HG02885 (cell line): ENCODE data around the gene PAAF1.

Source experiments
- ATAC-seq: cut with Tn5 transposase; IDR thresholded peaks from one replicate; pipeline ENCODE4 v1.9.1; 2021; ENCODE audit warnings: mild to moderate bottlenecking; ENCODE audit not compliant: unreplicated experiment, poor library complexity

Gene PAAF1, protein sequence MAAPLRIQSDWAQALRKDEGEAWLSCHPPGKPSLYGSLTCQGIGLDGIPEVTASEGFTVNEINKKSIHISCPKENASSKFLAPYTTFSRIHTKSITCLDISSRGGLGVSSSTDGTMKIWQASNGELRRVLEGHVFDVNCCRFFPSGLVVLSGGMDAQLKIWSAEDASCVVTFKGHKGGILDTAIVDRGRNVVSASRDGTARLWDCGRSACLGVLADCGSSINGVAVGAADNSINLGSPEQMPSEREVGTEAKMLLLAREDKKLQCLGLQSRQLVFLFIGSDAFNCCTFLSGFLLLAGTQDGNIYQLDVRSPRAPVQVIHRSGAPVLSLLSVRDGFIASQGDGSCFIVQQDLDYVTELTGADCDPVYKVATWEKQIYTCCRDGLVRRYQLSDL

DNA sequence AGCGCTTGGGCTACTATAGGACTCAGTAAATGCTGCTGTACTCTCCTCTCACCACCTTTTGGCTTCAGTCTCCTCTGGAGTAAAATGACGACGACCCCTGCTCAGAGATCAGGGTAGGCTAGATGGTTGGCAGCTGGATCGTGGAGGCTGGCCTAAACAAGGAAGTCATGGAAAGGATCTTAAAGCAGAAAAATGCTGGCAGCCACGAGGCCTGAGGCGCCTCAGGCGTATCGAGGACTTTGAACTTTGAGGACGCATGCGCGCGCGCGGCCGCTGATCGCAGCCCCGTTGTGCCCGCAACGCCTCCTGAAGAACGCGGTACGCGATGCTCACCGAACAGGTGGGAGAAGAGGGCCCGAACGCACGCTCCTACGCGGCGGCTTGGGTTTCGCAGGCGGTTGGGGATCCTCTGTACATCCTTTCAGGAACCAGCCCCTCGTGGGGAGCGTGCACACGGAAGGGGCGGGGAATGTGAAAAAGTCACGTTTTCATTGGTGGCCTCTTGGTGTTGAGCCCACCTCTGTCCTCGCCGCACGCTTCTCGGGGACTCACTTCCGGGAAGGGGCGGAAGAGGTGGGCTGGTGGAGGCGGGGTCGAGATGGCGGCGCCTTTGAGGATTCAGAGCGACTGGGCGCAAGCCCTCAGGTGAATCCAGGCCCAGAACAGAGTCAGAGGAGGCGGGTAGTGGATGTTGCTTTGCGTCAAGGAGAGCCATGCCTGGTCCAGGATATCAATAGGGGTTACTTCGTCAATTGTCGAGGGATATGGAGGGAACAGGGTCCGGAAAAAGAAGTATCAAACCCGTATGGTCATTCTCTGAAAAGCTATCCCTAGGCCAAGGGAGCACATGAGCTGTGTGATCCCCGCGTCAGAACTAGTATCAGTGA is at the start of gene PAAF1, which contains the start of gene COA4:
PAAF1 (plus strand) TSS at position 576 of the 887 bp plus-strand sequence; CDS start at position 599, 23 bp downstream.
COA4 (minus strand) TSS at position 423 of the 887 bp plus-strand sequence. CDS start 3,468 bp downstream, outside the sequence.
- peak; percentile 98 for ATAC-seq

DNA sequence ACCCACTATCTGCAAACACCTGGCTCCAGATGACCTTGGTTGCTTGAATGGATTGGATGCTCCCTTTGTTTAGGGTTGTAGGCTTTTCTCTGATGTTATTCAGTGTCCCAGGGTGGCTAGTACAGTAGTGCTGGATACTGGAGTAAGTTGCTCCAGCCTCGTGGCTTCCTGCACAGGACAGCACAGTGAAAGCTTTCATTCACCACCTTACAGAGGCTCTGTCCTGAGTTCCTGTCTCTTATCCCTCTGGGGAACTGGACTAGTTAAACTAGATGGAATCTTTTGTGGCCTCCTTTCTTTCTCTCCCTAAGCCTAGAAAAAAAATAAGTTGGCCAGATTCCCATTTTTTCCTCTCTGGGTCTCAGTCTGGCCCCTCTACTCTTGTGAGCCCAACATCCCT is 46.5 kb upstream of the PAAF1 start:
- ATAC-seq = no peak

DNA sequence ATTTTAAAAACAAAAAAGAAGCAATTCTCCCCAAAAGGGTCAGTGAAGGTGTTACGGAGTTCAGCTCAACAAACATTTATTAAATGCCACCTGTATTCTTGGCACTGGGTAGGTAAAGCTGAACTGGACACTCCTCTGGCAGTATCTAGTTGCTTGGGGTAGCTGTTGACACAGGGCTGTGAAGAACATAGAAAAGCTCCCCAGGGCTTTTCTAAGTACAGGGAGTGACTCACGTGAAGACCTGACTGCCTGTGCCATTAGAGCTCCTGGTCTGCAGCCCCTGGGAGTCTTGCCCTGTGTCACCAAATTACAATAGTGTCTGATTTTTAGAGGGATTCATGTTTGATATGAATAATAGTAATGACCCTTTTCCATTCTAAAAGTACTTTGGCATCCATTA is 43.7 kb upstream of the PAAF1 start:
- no peak for ATAC-seq

DNA sequence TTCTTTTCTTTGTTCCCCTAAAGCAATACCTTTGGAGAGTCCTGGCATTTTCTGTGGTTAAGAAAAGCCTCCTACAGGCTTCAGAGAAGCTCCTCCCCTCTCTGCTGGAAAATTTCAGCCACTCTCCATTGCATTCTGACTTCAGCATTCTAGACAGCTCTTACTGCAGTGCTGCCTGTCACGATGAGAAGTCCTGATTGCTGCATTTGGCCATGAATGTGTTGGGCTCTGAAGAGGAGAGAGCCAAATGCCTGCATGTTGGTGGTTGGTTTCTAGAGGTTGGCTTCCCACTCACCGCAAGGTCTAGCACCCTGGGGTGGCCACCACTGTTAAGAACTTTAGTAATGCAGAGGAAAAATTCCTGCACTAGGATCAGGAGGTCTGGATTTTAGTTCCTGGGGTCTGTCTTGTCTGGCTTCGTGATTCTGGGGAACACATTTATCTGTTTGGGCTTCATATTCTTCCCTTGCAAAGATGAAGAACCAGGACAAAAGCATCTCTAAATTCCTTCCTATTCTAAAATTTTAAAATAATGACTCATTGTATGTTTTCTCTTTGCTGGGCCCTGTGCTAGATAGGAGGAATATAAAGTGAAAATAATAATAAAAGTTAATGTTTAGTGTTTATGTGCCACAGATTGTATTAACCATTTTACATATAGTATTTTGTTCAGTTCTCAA is 38.2 kb upstream of the PAAF1 start:
- no peak for ATAC-seq

DNA sequence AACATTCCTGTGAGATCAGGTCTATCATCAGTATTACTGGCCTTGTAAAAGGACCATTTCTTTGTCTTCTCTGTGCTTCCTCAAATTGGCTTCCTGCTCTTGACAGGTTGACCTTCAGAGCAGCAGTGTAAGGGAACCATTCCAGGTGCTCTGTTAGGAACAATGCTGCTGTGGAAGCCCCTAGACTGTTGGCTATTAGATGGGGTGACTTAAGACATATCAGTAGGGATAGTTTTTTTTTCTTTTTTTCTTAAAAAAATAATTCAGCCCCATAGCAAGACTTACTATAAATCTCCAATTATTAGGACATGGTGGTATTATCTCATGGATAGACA is 37.7 kb upstream of the PAAF1 start:
- ATAC-seq = no peak

DNA sequence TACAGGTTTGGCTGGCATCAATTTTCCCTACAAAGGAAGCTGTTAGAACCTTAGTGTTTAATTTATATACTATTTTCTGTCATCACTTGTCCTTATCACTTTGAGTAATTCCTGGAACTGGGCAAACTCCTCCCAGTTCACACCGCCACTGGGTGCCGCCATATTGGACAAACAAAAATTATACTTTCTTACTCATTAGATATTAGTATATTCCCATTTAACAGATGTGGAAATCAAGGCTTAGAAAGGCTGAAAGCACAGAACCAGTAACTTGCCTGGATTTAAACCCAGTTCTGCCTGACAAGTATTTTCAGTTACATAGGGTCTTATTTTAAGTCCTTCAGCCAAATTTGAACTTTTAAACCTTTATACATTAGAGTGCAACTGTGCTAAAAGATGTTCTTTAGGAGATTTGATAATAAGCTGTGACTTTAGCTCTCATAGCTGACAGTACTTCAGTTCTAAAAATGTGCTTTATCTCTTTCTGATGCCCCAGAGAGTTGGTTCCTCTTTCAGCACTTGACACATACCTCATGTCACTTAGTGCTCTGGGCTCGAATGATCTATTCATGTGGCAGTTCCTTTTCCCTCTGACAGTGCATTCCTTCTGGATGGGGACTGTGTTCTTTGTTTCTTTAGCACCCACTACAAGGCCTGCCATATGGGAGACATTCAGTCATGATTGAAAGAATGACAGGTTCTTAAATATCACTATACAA is 25.6 kb upstream of the PAAF1 start:
- ATAC-seq = no peak

DNA sequence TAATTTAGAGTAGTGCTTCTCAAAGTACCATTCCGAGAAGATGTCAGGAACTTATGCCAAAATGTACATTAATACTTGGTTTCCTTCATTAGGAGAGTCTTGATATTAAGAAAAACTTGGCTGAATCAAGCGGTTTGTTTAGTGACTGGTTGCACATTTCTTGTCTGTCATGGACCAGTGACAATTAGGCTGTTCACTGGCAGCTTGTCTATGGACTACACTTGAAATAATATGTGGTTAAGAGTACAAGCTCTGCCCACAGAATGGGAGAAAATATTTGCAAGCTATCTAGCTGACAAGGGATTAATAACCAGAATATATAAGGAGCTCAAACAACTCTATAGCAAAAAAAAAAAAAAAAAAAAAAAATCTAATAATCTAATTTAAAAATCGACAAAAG is 24.8 kb upstream of the PAAF1 start:
- no peak for ATAC-seq

DNA sequence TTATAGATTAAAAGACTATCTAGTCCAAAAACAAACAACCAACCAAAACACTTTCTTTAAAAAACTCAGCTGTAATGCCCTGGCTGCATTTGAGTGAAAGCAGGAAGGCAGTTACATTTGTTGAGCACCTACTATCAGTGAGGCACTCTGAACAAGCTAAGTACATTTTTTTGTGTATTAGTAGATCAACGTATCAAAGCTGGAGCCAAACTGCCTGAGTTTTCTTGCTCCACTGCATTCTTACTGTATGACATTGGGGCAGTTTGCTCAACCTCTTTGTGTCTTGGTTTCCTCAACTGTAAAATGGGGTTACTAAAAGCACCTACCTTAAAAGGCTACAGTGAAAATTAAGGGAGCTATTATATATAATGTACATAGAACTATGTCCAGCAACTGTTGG is 22.1 kb upstream of the PAAF1 start:
- ATAC-seq = no peak

DNA sequence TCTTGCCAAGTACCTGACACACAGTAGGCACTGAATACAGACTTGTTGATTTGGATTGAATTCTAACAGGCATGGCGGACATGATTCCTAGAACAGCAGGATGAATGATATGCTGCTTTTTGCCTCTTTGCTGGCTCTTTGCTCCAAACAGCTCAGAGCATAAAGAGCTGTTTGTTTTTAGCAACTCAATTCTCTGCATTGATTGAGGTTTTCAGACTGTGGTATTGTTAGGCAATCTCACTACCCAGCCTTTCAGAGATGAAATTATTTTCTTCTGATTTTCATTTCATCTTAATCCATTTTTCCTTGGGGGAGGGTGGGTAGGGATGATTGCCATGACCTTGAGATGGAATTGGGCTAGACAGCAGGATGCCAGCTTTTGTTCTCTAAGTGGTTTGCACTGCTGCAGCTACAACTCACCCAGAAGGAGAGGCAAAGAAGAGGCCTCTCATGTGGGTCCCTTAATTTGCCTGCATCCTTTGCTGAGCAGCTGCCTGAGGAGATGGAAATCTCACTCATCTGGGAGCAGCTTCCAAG is 20.7 kb upstream of the PAAF1 start:
- no peak for ATAC-seq

DNA sequence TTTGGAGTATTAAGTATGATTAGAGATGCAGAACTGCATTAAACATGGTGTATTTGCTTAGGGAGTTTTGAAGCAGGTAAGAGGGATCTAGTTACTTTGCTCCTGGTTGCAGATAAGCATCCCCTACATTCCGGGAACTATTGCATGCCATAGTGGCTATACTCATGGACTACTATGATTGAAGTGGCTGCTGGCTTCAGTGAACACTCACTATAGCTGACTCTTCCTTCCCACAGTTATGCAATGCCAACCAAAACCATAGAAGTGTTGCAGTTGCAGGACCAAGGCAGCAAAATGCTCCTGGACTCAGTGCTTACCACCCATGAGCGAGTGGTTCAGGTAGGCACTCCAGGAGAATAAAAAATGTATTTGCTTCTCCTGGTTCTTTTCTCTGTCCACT is 17.1 kb upstream of the PAAF1 start:
- no peak for ATAC-seq

DNA sequence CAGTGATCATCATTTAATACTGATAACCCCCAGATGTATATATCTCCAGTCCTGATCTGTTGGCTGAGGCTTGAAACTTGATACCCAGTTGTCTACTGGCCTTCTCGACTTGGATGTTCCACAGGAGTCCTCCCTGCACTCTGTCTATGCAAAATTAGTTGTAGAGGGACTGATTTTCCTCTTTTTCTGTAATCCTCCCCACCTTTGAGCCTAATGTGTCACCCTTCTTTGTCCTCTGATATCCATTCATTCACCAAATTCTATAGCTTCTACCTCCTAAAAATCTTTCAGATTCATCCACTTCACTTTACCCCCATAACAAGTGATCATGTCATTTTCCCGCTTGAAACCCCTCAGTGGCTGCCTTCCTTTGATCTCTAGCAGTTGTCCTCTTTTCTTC is 16.6 kb upstream of the PAAF1 start:
- no peak for ATAC-seq

DNA sequence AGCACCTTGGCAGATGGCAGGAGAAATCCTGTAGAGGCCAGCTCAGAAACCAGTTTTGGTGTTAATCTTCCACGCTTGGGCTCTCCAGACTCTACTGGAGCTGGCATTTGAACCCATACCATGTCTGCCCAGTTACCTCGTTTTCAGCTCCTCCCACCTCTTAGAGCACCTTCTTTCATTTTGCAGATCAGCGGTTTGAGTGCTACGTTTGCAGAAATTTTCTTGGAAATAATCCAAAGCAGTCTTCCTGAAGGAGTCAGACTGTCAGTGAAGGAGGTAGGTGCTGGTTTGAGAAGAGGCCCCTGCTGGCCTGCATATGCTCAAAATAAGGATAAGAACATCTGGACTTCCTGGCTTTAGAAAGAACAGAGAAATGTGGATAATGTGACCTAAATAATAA is 13.8 kb upstream of the PAAF1 start:
- no peak for ATAC-seq

DNA sequence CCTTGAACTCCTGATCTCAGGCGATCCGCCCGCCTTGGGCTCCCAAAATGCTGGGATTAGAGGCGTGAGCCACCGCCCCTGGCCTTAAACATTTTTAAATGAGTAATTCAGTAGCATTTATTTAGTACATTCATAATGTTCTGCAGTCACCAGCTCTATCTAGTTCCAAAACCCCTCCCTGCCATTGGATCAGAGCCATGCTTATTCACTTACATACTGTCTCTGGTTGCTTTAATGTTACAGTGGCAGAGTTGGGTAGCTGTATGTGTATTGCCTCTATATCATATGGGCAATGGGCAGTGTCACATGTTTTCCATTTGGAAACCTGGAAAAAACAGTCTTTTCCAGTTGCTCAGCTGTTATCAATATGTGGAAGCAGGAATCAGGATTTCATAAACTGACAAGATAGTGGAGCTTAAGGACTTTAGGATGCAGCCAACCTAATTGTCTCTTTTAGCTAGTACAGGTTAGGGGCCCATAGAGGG is 10.7 kb upstream of the PAAF1 start:
- ATAC-seq = no peak

DNA sequence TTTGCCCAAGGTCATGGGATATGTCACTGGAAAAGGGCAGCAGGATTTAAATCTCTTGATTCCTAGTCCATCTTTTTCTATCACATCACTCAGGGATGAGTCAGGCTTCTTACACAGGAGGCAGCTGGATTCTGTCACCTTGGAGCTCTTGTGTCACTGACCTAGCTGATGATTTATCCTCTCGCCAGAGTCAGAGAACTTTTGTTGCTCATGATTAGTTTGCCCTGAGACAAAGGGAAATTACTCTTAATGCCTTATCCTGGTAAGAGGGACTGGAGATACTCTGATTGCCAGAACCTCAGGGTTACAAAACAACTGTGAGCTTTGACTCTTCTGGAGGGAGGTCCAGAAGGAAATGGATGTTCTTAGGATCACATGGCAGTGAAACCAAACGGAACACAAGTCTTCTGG is 10.2 kb upstream of the PAAF1 start:
- ATAC-seq = no peak

DNA sequence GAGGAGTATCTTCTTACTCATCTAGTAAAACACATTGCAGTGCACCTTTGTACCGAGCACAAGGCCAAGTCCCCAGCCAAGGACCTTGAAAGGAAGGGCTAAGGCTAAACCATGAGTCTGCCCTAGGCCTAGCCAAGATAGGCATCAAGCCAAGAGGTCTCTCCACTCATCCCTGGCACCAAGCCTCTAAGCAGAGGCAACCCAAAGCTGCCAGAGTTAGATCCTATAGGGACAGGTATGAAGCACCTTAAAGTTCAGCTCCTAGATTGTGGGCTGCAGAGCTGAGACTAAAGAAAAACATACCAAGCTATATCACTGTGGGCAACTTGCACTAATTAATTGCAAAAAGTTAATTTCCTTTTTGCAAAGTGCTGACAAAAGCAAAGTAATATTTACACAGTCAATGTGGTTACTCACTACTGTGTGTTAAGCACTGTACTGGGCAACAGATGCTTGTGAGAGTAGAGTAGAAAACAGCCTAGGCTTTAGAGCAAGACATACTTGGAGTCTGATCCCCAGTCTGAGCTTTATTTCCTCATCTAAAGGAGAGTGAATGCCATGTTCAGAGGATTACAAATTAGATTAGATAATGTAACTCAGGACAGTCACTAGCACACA is 7.4 kb upstream of the PAAF1 start:
- no peak for ATAC-seq

DNA sequence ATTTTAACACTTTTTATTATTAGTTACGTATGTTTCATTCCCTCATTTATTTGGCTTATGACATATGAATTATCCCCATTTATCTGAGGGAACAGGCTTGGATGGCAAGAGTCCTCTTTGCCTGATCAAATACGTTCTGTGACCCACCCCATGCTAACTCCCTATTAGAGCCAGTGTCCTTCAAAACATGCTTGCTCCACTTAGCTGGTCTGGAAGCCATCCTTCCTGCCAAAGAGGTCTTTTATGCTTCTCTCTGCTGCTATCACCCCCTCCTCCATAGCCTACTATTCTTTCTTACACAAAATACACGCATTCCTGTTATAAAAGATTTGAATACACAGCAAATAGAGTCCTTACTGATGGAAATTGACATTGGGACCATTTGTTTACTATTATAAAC is 6.5 kb upstream of the PAAF1 start:
- ATAC-seq = no peak

DNA sequence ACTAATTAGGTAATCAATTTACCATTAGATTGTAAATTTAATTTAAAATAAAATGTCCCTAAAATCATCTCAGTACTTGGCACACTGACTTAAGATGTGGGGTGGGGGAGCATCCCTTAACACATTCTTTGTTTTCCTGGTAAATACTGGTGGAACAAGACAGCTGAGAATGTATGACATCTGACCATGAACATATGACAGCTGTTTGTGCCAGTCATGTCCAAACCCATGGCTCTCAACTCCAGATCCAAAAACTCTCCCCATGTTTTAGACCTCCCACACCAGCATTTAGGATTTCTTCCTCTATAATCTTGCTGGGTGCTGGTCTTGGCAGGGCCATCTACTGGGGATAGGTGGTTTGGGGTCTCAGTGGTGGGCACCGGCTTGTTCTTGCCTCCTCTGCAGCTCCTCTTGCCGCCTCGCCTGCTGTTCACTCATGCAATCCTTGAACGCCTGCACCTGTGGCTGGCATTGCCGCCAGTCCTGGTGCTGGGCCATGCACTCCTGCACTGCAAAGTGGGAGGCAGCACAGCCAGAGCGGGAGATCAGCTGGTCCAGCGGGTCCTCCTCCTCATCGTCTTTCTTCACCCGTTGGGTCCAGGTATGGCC is 3.9 kb upstream of the PAAF1 start:
- no peak for ATAC-seq

DNA sequence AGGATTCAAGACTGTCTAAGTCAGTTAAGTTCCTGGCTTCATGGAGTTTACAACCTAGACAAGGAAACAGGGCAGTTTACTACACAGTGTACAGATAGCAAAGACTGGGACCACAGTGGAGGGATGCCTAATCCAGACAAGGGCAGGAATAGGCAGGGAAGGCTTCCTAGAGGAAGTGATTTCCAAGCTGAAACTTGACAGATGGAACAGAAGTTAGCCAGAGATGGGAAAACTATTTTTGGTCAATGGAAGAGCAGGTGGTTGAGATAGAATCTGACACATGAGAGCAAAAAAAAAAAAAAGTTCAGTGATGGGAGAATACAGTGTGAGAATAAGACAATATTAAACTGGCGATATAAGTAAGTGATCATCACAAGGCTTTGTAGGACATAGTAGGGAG is 1.4 kb upstream of the PAAF1 start:
- no peak for ATAC-seq

DNA sequence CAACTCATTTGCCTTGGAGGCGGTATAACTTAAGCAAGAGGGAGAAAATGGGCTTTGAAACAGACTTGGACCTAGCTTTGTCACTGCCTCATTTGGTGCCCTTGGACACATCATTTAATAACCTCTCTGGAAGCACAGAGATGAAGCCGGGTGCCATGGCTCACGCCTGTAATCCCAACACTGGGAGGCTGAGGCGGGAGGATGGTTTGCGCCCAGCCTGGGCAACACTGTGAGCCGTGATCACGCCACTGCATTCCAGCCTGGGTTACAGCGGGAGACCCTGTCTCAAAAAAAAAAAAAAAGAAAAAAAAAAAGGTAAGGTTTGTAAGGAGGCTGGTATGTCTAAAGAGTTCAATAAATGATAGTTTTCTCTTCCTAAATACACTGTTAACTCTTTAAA is 959 bp upstream of the PAAF1 start:
- no peak for ATAC-seq
